HCT116 (cell line): ENCODE measurements around the gene BRD7.

ENCODE experiments used
- CTCF ChIP-seq, 3 experiments: fragments of 200-600 bp in 1 of 3; sonication (generic) in 1 of 3; IDR thresholded peaks in 2 of 3; conservative IDR thresholded peaks in 1 of 3; 2 replicates each; pipeline ENCODE4 v1.5.1; 2012 to 2017; ENCODE audit warnings: low read depth in 2 of 3, low read length in 2 of 3, antibody characterized with exemption in 1 of 3, borderline replicate concordance in 1 of 3, control low read depth in 1 of 3, mild to moderate bottlenecking in 1 of 3, mixed read lengths in 1 of 3, mixed run types in 1 of 3, moderate library complexity in 1 of 3; ENCODE audit not compliant: insufficient read depth in 1 of 3
- JUND ChIP-seq: IDR thresholded peaks from 2 replicates; pipeline ENCODE4 v1.6.1; 2012
- POLR2A ChIP-seq: IDR thresholded peaks from 2 replicates; pipeline ENCODE4 v1.7.0; 2011; ENCODE audit warnings: borderline replicate concordance; ENCODE audit not compliant: insufficient read depth, insufficient read length; ENCODE audit errors: extremely low read depth
- SIN3A ChIP-seq: IDR thresholded peaks from 2 replicates; pipeline ENCODE4 v1.6.1; 2012; ENCODE audit warnings: low read depth
- TCF7L2 ChIP-seq: IDR thresholded peaks from 2 replicates; pipeline ENCODE4 v1.7.0; 2011; ENCODE audit warnings: borderline replicate concordance, inconsistent platforms; ENCODE audit not compliant: insufficient read depth, insufficient read length; ENCODE audit errors: extremely low read depth
- ZNF274 ChIP-seq: fragments of 200-500 bp; sonication (Bioruptor generic); IDR thresholded peaks from 2 replicates; pipeline ENCODE4 v1.6.1; 2014; ENCODE audit warnings: mild to moderate bottlenecking, low read depth, low read length, inconsistent platforms
- TF ChIP-seq, protein P1 (sequence below): IDR thresholded peaks from 2 replicates; pipeline ENCODE4 v1.6.1; 2012

GRCh38 chr16:50289950-50290764 is 78.6 kb downstream of the BRD7 start:
- no peak for TF ChIP-seq ZNF274
- no peak for TF ChIP-seq POLR2A
- no peak for TF ChIP-seq JUND
- TF ChIP-seq, protein P1, sequence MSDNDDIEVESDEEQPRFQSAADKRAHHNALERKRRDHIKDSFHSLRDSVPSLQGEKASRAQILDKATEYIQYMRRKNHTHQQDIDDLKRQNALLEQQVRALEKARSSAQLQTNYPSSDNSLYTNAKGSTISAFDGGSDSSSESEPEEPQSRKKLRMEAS, result no peak
- no peak for TF ChIP-seq TCF7L2
- TF ChIP-seq CTCF (IDR thresholded peaks at IDR 0.05 in 2 of 3, conservative IDR thresholded peaks at IDR 0.05 in 1 of 3; ENCODE audit: borderline replicate concordance in 1 of 3, insufficient read depth in 1 of 3, low read depth in 2 of 3, low read length in 2 of 3), result no peak
- no peak for TF ChIP-seq SIN3A
